Activated T-cell treated with anti-CD3 and anti-CD28 coated beads for 24 hours (primary cell): ENCODE results near the gene CYP26B1.

ENCODE experiments used
- DNase-seq: peaks from one replicate; pipeline ENCODE4 v3.0.0-alpha.2; 2020; ENCODE audit warnings: low read depth

The CYP26B1 gene

GRCh38 chr2:72082021-72082601 lies 65.6 kb downstream of the CYP26B1 start:
- DNase-seq = no peak

GRCh38 chr2:72081451-72081850 lies 66.2 kb downstream of the CYP26B1 start:
- DNase-seq = no peak

- DNase-seq = no peak
Observed at GRCh38 chr2:72080286-72081145, 67.1 kb downstream of the CYP26B1 start.
